OCI-LY7 (cell line): ENCODE data around the gene CORO1C. TPM values are rescaled to one million over a fixed set of nuclear protein-coding genes. Genes with fewer than 3 reads are reported as not detected.

ENCODE experiments used
- BruUV-seq: library from RNA; stranded (reverse); fragments of 400-500 nt; replicated peaks from 2 replicates; lab custom pipeline; 2021; lab: Mats Ljungman, UMichigan
- CTCF ChIA-PET: fragments of 300-600 bp; sonication (Branson Sonifier 250); formaldehyde crosslinking; loops from one replicate; lab custom pipeline; 2022; ENCODE audit warnings: antibody characterized with exemption; ENCODE audit not compliant: unreplicated experiment; lab: Charles Lee
- POLR2A ChIA-PET: fragments of 300-600 bp; sonication (Branson Sonifier 250); formaldehyde crosslinking; loops from one replicate; lab custom pipeline; 2022; ENCODE audit warnings: antibody characterized with exemption; lab: Charles Lee
- DNase-seq: peaks from one replicate; pipeline ENCODE4 v3.0.0-alpha.2; 2015; ENCODE audit warnings: low spot score
- H2AFZ ChIP-seq: fragments of 200-600 bp; sonication (generic), shearing (Covaris generic); 2 replicates; pipeline ENCODE4 v1.6.1; 2014; ENCODE audit warnings: mild to moderate bottlenecking, antibody characterized with exemption, low read length, moderate library complexity
- H3K27ac ChIP-seq: fragments of 200-600 bp; sonication (generic); 2 replicates; pipeline ENCODE4 v1.5.1; 2014; ENCODE audit warnings: mixed run types, low read depth, mild to moderate bottlenecking, moderate library complexity, low read length, inconsistent platforms; ENCODE audit not compliant: poor library complexity, severe bottlenecking
- H3K36me3 ChIP-seq: fragments of 200-600 bp; sonication (generic); 2 replicates; pipeline ENCODE4 v1.6.1; 2014; ENCODE audit warnings: mild to moderate bottlenecking, antibody characterized with exemption, low read length, moderate library complexity, mixed read lengths; ENCODE audit not compliant: insufficient read depth
- H3K4me1 ChIP-seq: fragments of 200-600 bp; sonication (generic); 2 replicates; pipeline ENCODE4 v1.5.1; 2014; ENCODE audit warnings: mild to moderate bottlenecking, low read length; ENCODE audit not compliant: insufficient read depth, poor library complexity, severe bottlenecking
- H3K4me2 ChIP-seq: fragments of 200-600 bp; sonication (generic); 2 replicates; pipeline ENCODE4 v1.6.1; 2014; ENCODE audit warnings: mild to moderate bottlenecking, low read length
- H3K4me3 ChIP-seq: fragments of 200-600 bp; sonication (generic); 2 replicates; pipeline ENCODE4 v1.5.1; 2014; ENCODE audit warnings: mild to moderate bottlenecking, low read depth, low read length; ENCODE audit not compliant: poor library complexity, severe bottlenecking
- H3K79me2 ChIP-seq: fragments of 200-600 bp; sonication (generic); 2 replicates; pipeline ENCODE4 v1.6.1; 2016; ENCODE audit warnings: low read depth, mild to moderate bottlenecking, low read length, moderate library complexity, mixed read lengths; ENCODE audit not compliant: insufficient read depth
- H3K9me2 ChIP-seq: fragments of 200-600 bp; sonication (generic); 2 replicates; pipeline ENCODE4 v1.6.1; 2016; ENCODE audit warnings: mild to moderate bottlenecking, low read length, mixed read lengths; ENCODE audit not compliant: insufficient read depth
- H3K9me3 ChIP-seq: fragments of 200-600 bp; sonication (generic); 2 replicates; pipeline ENCODE4 v1.6.1; 2014; ENCODE audit warnings: mild to moderate bottlenecking, mixed run types, low read length, mixed read lengths
- H4K20me1 ChIP-seq: fragments of 200-600 bp; sonication (generic); 2 replicates; pipeline ENCODE4 v1.6.1; 2014; ENCODE audit warnings: mild to moderate bottlenecking, antibody characterized with exemption, low read length, moderate library complexity, mixed read lengths; ENCODE audit not compliant: insufficient read depth
- EZH2phosphoT487 ChIP-seq: fragments of 200-600 bp; sonication (generic); IDR thresholded peaks from 2 replicates; pipeline ENCODE4 v1.6.1; 2018; ENCODE audit warnings: low read depth, borderline replicate concordance, mild to moderate bottlenecking, mixed run types, antibody characterized with exemption, low read length, moderate library complexity, mixed read lengths
- intact Hi-C: fragments of 100-400 bp; cut with micrococcal nuclease; formaldehyde crosslinking; loops from one replicate; pipeline ENCODE4 v1.10.0; 2022; ENCODE audit not compliant: unreplicated experiment
- total RNA-seq, 2 experiments: library from RNA; depleted of rRNA in 1 of 2; stranded (reverse); fragments of >200 nt in 1 of 2; shearing (Covaris generic) in 1 of 2; gene quantifications; 2 replicates each; pipeline ENCODE4 v1.2.3, GENCODE V29; 2014 to 2022
- TF ChIP-seq, protein P1 (sequence below): fragments of 200-600 bp; sonication (generic); conservative IDR thresholded peaks from 2 replicates; pipeline ENCODE4 v1.5.1; 2014; ENCODE audit warnings: mild to moderate bottlenecking, antibody characterized with exemption, low read length, moderate library complexity, mixed read lengths

The CORO1C gene
- total RNA-seq, 2 experiments from 2014 or later = 74.7 to 148 TPM

DNA sequence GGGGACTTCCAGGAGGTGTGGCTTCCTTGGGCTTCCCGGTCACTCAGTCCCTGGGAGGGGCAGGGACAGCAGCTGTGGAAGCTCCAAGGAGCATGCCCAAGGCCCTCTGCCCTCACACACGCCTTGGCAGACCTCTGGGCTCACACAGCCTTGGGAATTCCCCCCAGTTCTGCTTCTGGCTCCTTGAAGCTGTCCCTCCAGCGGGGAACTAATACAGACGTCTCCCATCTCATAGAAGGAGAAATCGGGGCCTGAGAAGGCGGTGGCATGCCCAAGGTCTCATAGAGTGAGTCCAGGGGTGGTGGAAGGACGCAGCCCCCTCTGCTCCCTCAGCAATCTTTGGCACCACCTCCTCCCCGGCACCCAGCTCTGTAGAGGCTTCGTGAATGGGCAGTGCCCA is 117.8 kb downstream of the CORO1C start:
- ChIA-PET CTCF (interaction anchor here (1.2 kb wide), 1 partner anchor 337 kb away, joined by 3 read pairs; no protein-coding TSS in a partner anchor), POLR2A (interaction anchor here (1.8 kb wide), 1 partner anchor 22 kb away, joined by 7 read pairs; no protein-coding TSS in a partner anchor)
- Histone ChIP-seq H4K20me1 (no peaks in the 10 kb centered on the region), H3K79me2 (no peaks in the 10 kb centered on the region), H3K9me2 (no peaks in the 10 kb centered on the region), H3K4me2 (no peak overlapping the region), H3K4me1 (peaks cover 27% of the 10 kb centered on the region), H2AFZ (no peak overlapping the region), H3K27ac (no peak overlapping the region), H3K9me3 (peaks cover 12% of the 10 kb centered on the region), H3K4me3 (no peak overlapping the region), H3K36me3 (no peaks in the 10 kb centered on the region)
- DNase-seq = no peak
- intact Hi-C loops = no loop called here
- BruUV-seq = no TSS peak
- TF ChIP-seq EZH2phosphoT487 = no peak
- TF ChIP-seq, protein P1, sequence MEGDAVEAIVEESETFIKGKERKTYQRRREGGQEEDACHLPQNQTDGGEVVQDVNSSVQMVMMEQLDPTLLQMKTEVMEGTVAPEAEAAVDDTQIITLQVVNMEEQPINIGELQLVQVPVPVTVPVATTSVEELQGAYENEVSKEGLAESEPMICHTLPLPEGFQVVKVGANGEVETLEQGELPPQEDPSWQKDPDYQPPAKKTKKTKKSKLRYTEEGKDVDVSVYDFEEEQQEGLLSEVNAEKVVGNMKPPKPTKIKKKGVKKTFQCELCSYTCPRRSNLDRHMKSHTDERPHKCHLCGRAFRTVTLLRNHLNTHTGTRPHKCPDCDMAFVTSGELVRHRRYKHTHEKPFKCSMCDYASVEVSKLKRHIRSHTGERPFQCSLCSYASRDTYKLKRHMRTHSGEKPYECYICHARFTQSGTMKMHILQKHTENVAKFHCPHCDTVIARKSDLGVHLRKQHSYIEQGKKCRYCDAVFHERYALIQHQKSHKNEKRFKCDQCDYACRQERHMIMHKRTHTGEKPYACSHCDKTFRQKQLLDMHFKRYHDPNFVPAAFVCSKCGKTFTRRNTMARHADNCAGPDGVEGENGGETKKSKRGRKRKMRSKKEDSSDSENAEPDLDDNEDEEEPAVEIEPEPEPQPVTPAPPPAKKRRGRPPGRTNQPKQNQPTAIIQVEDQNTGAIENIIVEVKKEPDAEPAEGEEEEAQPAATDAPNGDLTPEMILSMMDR = no peak

GRCh38 chr12:108612788-108613282 is 118.5 kb downstream of the CORO1C start:
- Histone ChIP-seq H3K27ac (no peak overlapping the region), H3K36me3 (no peaks in the 10 kb centered on the region), H3K4me2 (no peak overlapping the region), H3K4me3 (no peak overlapping the region), H3K9me3 (peaks cover 12% of the 10 kb centered on the region), H2AFZ (no peak overlapping the region), H3K9me2 (no peaks in the 10 kb centered on the region), H3K79me2 (no peaks in the 10 kb centered on the region), H3K4me1 (peaks cover 20% of the 10 kb centered on the region), H4K20me1 (no peaks in the 10 kb centered on the region)
- intact Hi-C loops = loop anchor here (1.0 kb wide), 1 partner anchor 190 kb away; no protein-coding TSS in a partner anchor
- no peak for DNase-seq
- ChIA-PET POLR2A (interaction anchor here (0.6 to 1.8 kb wide), 5 partner anchors 12 to 133 kb away, joined by 3 to 7 read pairs (median 4); partner anchors contain the start of gene SELPLG), CTCF (interaction anchor here (0.7 to 1.2 kb wide), 2 partner anchors 8 to 338 kb away, joined by 3 read pairs; no protein-coding TSS in a partner anchor)
- BruUV-seq = no TSS peak
- TF ChIP-seq EZH2phosphoT487 = no peak
- TF ChIP-seq, protein P1 = no peak

DNA sequence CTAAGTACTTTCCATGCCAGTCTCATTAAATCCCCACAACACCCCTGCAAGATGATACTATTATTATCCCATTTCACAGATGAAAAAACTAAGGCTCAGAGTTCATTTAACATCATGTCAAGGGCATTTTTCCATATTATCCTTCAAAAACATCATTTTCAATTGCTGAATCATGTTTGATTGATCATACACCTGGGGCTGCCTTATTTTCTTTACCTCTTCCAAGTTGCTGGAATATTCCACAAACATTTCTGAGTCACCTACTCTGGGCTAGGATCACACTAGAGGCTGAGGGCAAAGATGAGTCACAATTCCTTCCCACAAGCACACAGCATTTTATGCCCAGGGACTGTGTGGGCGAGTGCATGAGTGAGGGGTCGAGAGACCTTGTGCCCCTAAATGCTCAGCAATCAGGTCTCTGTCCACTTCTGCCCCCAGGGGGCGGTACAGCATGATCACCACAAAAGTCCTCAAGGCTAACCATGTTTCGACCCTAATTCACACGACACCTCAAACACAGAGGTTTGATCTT is 119.4 kb downstream of the CORO1C start:
- DNase-seq = peak; percentile 73
- Histone ChIP-seq H2AFZ (no peak overlapping the region), H3K27ac (no peak overlapping the region), H3K4me3 (no peak overlapping the region), H3K4me1 (peaks cover 11% of the 10 kb centered on the region), H3K36me3 (no peaks in the 10 kb centered on the region), H4K20me1 (no peaks in the 10 kb centered on the region), H3K9me3 (peaks cover 12% of the 10 kb centered on the region), H3K9me2 (no peaks in the 10 kb centered on the region), H3K4me2 (no peak overlapping the region), H3K79me2 (no peaks in the 10 kb centered on the region)
- intact Hi-C loops = loop anchor here (1.0 kb wide), 1 partner anchor 191 kb away; no protein-coding TSS in a partner anchor
- no peak for TF ChIP-seq EZH2phosphoT487
- TF ChIP-seq, protein P1 = peak; percentile 82
- BruUV-seq = no TSS peak
- ChIA-PET POLR2A (interaction anchor here (0.7 to 1.1 kb wide), 2 partner anchors 21 to 39 kb away, joined by 3 to 4 read pairs; partner anchors contain the start of gene SELPLG), CTCF (interaction anchor here (0.6 kb wide), 1 partner anchor 19 kb away, joined by 3 read pairs; no protein-coding TSS in a partner anchor)
